Stimulated activated CD8-positive, alpha-beta memory T cell treated with anti-CD3 and anti-CD28 coated beads, Interleukin-15, amount 100 ng/mL, for 1 hour (primary cell): Measurements from ENCODE around the gene ZNF609.

Source experiments
- DNase-seq: peaks from one replicate; pipeline ENCODE4 v3.0.0-alpha.2; 2020; ENCODE audit warnings: low read depth

Gene ZNF609

GRCh38 chr15:64653757-64654156, 193.4 kb downstream of the ZNF609 start:
- DNase-seq, result no peak

DNA sequence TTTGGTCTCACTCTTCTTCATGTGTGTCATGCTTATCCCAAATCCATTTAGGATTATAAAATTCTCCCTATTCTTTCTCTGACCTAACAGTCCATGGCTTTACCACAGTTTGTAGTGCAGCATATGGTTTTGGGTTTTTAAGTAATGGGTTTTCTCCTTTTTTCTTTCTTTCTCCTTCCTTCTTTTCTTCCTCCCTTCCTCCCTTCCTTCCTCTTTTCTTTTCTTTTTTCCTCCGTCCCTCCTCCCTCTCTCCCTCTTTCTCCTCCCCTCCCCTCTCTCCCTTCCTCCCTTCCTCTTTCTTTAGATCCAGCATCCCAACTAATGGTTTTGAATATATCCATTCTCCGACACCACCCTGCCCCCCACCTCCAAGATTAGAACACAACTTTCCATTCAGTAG, 196.1 kb downstream of the ZNF609 start:
- DNase-seq, result no peak

GRCh38 chr15:64665179-64665578, 204.8 kb downstream of the ZNF609 start:
- no peak for DNase-seq

DNA sequence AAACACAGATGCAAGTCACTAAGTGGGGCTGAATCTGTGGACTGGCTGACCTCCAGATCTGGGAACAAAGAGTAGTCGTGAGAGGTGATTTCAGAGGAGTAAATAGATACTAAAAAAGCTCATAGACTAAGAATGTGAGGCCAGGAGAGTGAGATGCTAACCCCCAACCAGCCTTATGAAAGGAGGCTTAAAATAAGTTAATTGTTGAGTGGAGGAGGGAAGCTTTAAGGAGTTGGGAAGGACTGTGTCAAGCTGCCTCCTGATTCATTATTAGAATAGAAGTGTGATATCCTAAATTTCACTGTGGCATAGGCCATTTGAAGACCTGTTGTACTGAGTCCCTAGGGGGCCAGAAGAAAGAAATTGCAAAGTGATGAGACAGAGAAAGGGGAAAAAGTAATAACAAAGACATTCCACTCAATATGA, 207.4 kb downstream of the ZNF609 start:
- no peak for DNase-seq

- DNase-seq, result no peak
Observed at GRCh38 chr15:64673866-64674265, 213.5 kb downstream of the ZNF609 start.

- DNase-seq, result no peak
Observed at GRCh38 chr15:64678126-64678819, 217.9 kb downstream of the ZNF609 start.

DNA sequence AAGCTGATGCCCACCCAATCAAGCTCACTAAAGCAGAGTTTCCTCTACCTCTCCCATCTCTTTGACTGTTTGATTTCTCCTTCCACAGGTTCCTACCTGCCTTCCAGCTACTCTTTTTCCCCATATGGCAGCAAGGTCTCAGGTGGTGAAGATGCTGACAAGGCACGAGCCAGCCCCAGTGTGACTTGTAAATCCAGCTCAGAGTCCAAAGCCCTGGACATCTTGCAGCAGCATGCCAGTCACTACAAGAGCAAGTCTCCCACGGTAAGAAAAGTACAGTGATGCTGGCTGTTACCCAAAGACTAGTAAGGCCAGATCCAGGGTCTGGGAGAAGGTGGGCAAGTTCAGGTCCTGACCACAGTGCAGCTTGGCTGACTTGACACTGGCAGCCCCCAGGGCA, 219.7 kb downstream of the ZNF609 start:
- DNase-seq, result no peak

DNA sequence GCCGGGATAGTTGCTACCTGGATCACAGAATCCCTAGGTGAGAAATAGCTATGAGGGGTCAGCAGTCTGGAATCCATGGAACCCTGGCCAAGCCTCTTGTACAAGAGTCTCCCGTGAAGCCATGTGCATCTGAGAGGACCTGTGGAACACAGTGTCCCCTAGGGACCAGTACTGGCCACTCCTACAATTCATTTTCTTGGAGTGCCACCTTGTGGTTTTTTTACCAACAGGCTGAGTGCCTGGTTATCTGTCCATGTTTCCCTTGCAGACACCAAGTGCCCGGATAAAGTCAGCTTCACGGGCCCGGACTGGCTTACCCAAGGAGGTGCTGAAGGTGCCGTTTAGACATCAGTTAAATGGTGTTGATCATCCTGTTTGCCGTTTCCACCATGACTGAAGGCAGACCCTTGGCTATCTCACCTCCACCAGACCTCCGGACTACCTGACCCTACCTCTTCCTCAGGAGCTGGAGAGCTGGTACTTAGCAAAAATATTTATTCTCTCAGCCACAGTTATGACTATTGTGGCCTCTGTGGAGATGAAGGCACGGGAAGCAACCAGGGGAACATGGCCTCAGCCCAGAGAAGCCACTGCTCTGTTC, 221.1 kb downstream of the ZNF609 start:
- no peak for DNase-seq

DNA sequence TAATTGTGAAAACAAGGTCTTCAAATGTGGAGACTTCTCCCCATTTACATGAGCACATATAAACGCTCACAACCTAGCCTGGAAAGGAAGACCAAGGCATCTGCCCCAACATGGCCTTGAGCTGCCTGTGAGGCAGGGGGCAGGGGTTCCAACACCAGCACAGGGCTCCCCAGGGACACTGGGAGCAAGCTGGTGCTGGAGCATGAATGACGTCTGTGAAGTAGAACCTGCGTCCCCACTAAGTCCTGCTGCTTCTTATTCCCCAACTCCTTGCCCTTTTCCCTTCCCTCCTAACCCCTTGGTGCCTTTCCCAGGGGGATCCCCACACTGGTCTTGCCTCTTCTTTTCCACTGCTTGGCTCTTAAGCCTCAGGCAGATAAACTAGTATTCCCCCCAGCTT, 221.9 kb downstream of the ZNF609 start:
- no peak for DNase-seq

- no peak for DNase-seq
Observed at GRCh38 chr15:64683378-64683777, 223.0 kb downstream of the ZNF609 start.

- no peak for DNase-seq
Observed at GRCh38 chr15:64685230-64685888, 225.0 kb downstream of the ZNF609 start.

GRCh38 chr15:64686130-64686735, 225.9 kb downstream of the ZNF609 start:
- DNase-seq, result no peak

- DNase-seq, result no peak
Observed at GRCh38 chr15:64687172-64687571, 226.8 kb downstream of the ZNF609 start.

DNA sequence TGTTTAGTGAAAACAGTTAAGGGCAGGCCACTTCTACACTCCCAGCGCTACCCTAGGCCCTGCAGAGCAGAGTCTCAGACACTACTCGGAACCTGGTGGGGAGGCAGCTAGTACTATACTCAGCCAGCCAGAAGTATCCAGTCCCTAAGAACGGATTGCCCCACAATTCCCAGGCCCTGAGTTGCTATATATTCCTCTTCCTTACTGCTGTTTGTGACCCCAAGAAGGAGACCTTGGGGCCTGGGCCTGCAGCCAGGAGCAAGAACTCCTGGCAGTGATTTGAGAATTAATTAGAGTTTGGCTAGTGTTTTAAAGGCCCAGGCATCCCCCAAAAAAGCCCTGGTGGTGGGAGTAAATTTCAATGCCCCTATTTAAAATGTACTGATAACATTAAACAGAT, 227.3 kb downstream of the ZNF609 start:
- DNase-seq, result no peak

DNA sequence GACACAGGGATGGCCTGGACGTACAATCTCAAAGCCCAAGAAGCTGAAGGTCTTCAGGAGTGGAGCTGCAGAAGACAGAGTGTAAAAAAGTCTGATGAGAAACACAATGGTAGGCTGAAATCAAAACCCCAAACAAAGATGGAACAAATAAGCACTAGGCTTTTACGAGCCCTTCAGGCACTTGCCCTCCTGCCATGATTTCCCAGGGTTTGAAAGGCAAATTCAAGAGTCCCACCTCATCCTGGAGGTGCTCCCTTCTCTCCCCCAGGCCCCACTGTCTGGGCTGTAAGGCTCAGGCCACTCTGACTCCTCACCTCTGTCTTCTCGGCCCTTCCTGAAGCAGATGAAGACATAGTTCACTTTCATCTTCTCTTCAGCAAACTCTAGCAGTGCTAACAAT, 228.4 kb downstream of the ZNF609 start:
- DNase-seq, result no peak

DNA sequence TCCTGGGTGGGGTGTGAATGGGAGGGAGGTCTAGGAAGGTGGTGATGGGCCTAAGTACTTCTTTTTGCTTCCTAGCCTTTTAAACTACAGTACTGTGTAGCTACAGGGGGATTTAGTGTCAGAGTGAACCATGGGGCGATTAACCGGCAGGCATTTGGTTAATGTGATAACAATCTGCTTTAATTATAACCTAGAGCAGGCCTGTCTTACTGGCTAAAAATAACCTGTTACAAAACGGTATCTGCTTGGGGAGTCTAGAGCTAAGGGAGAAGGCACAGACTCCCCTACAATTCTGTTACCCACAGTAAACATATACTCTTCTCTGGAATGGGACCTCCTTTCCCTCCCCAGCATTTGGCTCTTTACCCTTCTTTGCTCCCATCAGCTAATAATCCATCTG, 229.6 kb downstream of the ZNF609 start:
- DNase-seq, result no peak

DNA sequence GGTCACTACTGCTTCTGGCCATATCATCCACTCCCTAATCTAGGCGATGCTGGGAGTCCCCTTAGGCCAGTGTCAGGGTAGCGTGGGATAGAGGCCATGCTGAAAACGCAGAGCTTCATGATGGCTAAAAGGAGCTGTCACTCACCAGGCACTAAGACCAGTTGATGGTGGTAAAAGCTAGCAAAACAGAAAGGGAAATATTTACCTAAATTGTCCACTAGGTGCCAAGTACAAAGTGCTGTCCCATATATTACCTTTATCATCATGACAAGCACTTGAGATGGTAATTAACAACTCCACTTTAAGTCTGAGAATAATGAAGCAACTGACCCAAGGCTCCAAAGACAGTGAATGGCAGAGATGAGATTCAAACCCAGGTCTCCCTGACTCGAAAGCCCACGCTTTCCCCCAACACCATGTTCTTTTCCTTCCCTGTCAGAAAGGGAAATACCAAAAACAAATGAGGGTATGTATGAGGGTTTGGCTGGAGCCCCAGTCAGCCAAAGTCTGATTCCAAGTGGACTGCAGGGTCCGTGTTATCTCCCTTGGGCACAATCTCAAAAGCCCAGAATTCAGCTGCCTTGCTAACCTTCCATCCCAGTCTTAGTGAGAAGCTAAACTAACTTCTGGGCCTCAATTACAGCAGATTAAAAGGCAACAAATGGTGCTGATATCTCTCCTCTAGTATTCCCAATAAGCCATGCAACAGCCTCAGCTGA, 230.4 kb downstream of the ZNF609 start:
- DNase-seq, result no peak

DNA sequence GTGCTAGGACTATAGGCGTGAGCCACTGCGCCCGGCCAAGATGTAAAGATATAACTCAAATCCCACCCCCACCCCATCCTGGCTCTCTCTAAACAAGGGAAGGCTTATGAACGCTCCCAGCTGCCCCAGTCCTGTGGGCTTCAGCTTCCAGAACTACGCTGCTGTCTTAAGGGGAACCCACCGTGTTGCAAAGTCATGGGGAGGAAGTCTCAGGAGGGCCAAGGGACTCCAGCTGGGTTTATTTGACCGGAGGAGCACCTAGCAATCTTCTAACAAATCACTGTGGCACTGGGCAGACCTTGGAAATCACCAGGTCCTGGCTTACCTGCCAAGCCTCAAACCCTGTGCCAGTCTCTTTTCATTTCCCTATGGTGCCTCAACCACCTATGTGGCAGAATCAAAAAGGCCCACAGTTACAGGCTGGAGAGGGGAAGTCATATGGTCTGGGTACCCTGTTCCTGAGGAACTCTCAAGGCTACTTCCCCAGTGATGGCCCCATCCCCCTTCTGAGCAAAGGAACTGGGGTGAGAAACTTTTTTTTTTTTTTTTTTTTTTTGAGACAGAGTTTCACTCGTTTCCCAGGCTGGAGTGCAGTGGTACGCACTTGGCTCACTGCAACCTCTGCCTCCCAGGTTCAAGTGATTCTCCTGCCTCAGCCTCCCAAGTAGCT, 231.7 kb downstream of the ZNF609 start:
- DNase-seq, result no peak

DNA sequence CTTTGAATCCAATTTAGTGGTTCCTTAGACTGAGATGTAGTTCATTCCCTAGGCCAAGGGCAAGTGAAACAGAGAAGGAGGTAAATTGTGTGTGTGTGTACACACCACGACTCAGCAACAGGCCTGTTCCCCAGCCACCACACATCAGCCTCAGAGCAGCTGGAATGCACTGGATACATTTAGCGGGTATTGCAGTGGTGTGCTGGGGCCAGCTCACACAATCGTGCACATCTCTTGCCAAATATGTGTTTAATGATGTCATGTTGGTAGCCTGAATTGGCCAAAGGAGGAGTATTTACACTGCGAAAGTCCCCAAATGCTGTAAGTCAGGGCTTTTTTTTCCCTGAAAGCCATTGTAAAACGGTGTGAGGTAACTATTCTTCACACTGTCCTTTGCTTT, 232.8 kb downstream of the ZNF609 start:
- DNase-seq, result no peak

DNA sequence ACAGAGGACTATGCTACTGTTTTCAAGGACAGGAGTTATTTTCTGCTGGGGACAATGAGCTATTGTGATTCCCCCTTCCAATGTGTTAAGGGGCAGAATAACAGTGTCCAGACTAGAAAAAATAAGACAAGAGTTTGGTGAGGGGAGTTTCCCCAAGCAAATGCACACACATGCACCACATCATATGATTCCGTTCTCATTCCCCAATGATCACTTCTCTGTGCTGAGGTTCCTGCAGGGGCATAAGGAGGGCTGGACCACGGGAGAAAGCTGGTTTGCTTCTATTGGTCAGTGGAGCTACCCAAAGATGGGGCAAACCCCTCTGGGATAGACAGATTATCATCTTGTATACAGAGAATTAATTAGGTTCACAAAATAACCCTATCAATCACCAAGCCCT, 234.4 kb downstream of the ZNF609 start:
- no peak for DNase-seq

DNA sequence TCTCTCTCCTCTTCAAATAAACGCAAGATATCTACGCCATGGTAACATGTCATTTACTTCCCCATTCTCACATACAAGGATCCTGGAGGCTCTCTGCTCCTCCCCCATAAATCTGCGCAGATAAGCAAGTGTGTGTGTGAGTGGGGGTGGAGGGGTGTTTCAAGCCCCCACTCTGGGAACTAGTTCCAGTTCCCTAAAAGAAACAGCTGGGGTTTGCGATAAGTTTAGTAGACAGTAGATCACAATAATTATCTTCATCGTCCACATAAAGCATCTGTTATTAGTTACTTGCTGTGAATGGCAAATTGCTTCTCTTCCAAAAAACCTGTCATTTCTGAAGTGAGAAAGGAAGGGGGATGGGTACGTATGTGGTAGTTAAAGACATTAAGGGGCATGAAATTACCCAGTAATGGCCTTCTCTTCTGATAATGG, 235.2 kb downstream of the ZNF609 start:
- DNase-seq, result no peak

- DNase-seq, result no peak
Observed at GRCh38 chr15:64696481-64696880, 236.1 kb downstream of the ZNF609 start.
